Stomach smooth muscle (tissue), 2 donors: ENCODE data around the gene VPS18.

Experiments
- H3K27ac ChIP-seq: one replicate; pipeline ENCODE4 v1.7.0; 2013; ENCODE audit warnings: mild to moderate bottlenecking, low read length, inconsistent platforms
- H3K27me3 ChIP-seq, 2 donors: one replicate each; pipeline ENCODE4 v1.7.0; 2013; ENCODE audit warnings: low read length in 2 of 2; ENCODE audit not compliant: insufficient read depth in 2 of 2, control insufficient read depth in 1 of 2
- H3K36me3 ChIP-seq, 2 donors: one replicate each; pipeline ENCODE4 v1.7.0; 2013; ENCODE audit warnings: low read length in 2 of 2; ENCODE audit not compliant: control insufficient read depth in 2 of 2, insufficient read depth in 2 of 2
- H3K4me1 ChIP-seq: one replicate; pipeline ENCODE4 v1.7.0; 2013; ENCODE audit warnings: low read length; ENCODE audit not compliant: control insufficient read depth, insufficient read depth
- H3K4me3 ChIP-seq, 2 donors: one replicate each; pipeline ENCODE4 v1.7.0; 2013; ENCODE audit warnings: low read length in 2 of 2
- H3K9ac ChIP-seq, 2 donors: one replicate each; pipeline ENCODE4 v1.7.0; 2013; ENCODE audit warnings: low read length in 2 of 2, mild to moderate bottlenecking in 1 of 2
- H3K9me3 ChIP-seq, 2 donors: one replicate each; pipeline ENCODE4 v1.7.0; 2013; ENCODE audit warnings: low read length in 2 of 2; ENCODE audit not compliant: control insufficient read depth in 2 of 2
- donor health status: healthy.
- donor health status: Pancreatic carcinoma.

VPS18 gene

GRCh38 chr15:40941068-40941527, 46.8 kb downstream of the VPS18 start:
- Histone ChIP-seq H3K4me1 (peaks cover 30% of the 10 kb centered on the region), H3K27ac (peak overlapping the region; percentile 37), H3K4me3 (peak overlapping the region in 1 of 2 donors; percentile 74), H3K9ac (peak overlapping the region; percentile 36 to 60), H3K27me3 (peaks cover 0 to 1% of the 10 kb centered on the region in 2 donors), H3K9me3 (no peaks in the 10 kb centered on the region), H3K36me3 (no peaks in the 10 kb centered on the region)

GRCh38 chr15:40941528-40942336, 47.5 kb downstream of the VPS18 start:
- H3K27me3 ChIP-seq, result no peaks in the 10 kb centered on the region
- H3K9ac ChIP-seq, result peak overlapping the region; percentile 78 to 79
- peak overlapping the region; percentile 74 for H3K4me3 ChIP-seq
- no peaks in the 10 kb centered on the region for H3K36me3 ChIP-seq
- peaks cover 25% of the 10 kb centered on the region for H3K4me1 ChIP-seq
- H3K27ac ChIP-seq, result peak overlapping the region; percentile 55
- H3K9me3 ChIP-seq, result no peaks in the 10 kb centered on the region

GRCh38 chr15:40942337-40942854, 48.1 kb downstream of the VPS18 start:
- H3K9ac ChIP-seq, result peak overlapping the region; percentile 78 to 79

GRCh38 chr15:40942878-40943277, 48.6 kb downstream of the VPS18 start:
- no peaks in the 10 kb centered on the region for H3K36me3 ChIP-seq
- H3K27ac ChIP-seq, result no peak overlapping the region
- no peak overlapping the region for H3K4me3 ChIP-seq
- peak overlapping the region in 1 of 2 donors; percentile 78 for H3K9ac ChIP-seq
- H3K9me3 ChIP-seq, result no peaks in the 10 kb centered on the region
- H3K4me1 ChIP-seq, result peaks cover 23% of the 10 kb centered on the region
- H3K27me3 ChIP-seq, result no peaks in the 10 kb centered on the region

More at GRCh38 chr15:40942337-40942854, 48.1 kb downstream of the VPS18 start:
- peak overlapping the region; percentile 74 for H3K4me3 ChIP-seq
- no peaks in the 10 kb centered on the region for H3K27me3 ChIP-seq
- no peaks in the 10 kb centered on the region for H3K36me3 ChIP-seq
- peaks cover 25% of the 10 kb centered on the region for H3K4me1 ChIP-seq
- no peaks in the 10 kb centered on the region for H3K9me3 ChIP-seq
- H3K27ac ChIP-seq, result peak overlapping the region; percentile 55

GRCh38 chr15:40943764-40944365, 49.6 kb downstream of the VPS18 start:
- Histone ChIP-seq H3K9me3 (no peaks in the 10 kb centered on the region), H3K4me1 (peaks cover 23% of the 10 kb centered on the region), H3K9ac (no peak overlapping the region), H3K27me3 (no peaks in the 10 kb centered on the region), H3K27ac (no peak overlapping the region), H3K4me3 (no peak overlapping the region), H3K36me3 (no peaks in the 10 kb centered on the region)

GRCh38 chr15:40944510-40945296, 50.5 kb downstream of the VPS18 start:
- no peak overlapping the region for H3K4me3 ChIP-seq
- peaks cover 23% of the 10 kb centered on the region for H3K4me1 ChIP-seq
- peaks cover 0 to 1% of the 10 kb centered on the region in 2 donors for H3K27me3 ChIP-seq
- H3K9ac ChIP-seq, result no peak overlapping the region
- no peaks in the 10 kb centered on the region for H3K36me3 ChIP-seq
- no peaks in the 10 kb centered on the region for H3K9me3 ChIP-seq
- H3K27ac ChIP-seq, result no peak overlapping the region

GRCh38 chr15:40948706-40949473, 54.6 kb downstream of the VPS18 start:
- H3K36me3 ChIP-seq, result no peaks in the 10 kb centered on the region
- H3K4me1 ChIP-seq, result peaks cover 13% of the 10 kb centered on the region
- no peaks in the 10 kb centered on the region for H3K9me3 ChIP-seq
- H3K4me3 ChIP-seq, result no peak overlapping the region
- no peak overlapping the region for H3K9ac ChIP-seq
- H3K27ac ChIP-seq, result no peak overlapping the region
- peaks cover 0 to 3% of the 10 kb centered on the region in 2 donors for H3K27me3 ChIP-seq

- no peaks in the 10 kb centered on the region for H3K36me3 ChIP-seq
- H3K27me3 ChIP-seq, result peaks cover 0 to 3% of the 10 kb centered on the region in 2 donors
- no peak overlapping the region for H3K9ac ChIP-seq
- H3K27ac ChIP-seq, result no peak overlapping the region
- H3K9me3 ChIP-seq, result no peaks in the 10 kb centered on the region
- H3K4me1 ChIP-seq, result peaks cover 17% of the 10 kb centered on the region
- H3K4me3 ChIP-seq, result no peak overlapping the region
These were observed 55.5 kb downstream of the VPS18 start for GRCh38 chr15:40949756-40950207.

- no peaks in the 10 kb centered on the region for H3K36me3 ChIP-seq
- no peak overlapping the region for H3K4me3 ChIP-seq
- H3K9me3 ChIP-seq, result no peaks in the 10 kb centered on the region
- H3K9ac ChIP-seq, result no peak overlapping the region
- H3K4me1 ChIP-seq, result peaks cover 31% of the 10 kb centered on the region
- H3K27me3 ChIP-seq, result peaks cover 0 to 3% of the 10 kb centered on the region in 2 donors
- H3K27ac ChIP-seq, result no peak overlapping the region
These were observed 57.5 kb downstream of the VPS18 start for GRCh38 chr15:40951764-40952163.
